Measurements from ENCODE around the gene MTOR.
"Not testable (repeated sequence)": the region's sequence is repeated elsewhere in the genome, so short reads cannot be mapped to it uniquely, and the experiment has no call there.

GRCh38 chr1:11297774-11298173 lies 35.4 kb upstream of the MTOR start:
- not testable (repeated sequence) for TF ChIP-seq POLR2AphosphoS5 (IDR thresholded peaks at IDR 0.05; ENCODE audit: low read length); JUND (IDR thresholded peaks at IDR 0.05; ENCODE audit: low read depth, low read length); POLR2A (IDR thresholded peaks at IDR 0.05; ENCODE audit: low read depth, low read length); PML (IDR thresholded peaks at IDR 0.05; ENCODE audit: low read length); EZH2 (IDR thresholded peaks at IDR 0.05; ENCODE audit: borderline replicate concordance, control insufficient read depth, low read depth, low read length); GABPA (IDR thresholded peaks at IDR 0.05; ENCODE audit: low read depth); ZNF207 (IDR thresholded peaks at IDR 0.05; ENCODE audit: borderline replicate concordance); YY1 (IDR thresholded peaks at IDR 0.05; ENCODE audit: low read depth, low read length); DPF2 (IDR thresholded peaks at IDR 0.05); RAD21 (IDR thresholded peaks at IDR 0.05; ENCODE audit: insufficient read depth, low read depth, low read length); CEBPB (IDR thresholded peaks at IDR 0.05; ENCODE audit: borderline replicate concordance in 1 of 2, low read depth in 2 of 2, low read length in 2 of 2)
- TF ChIP-seq, protein P1, sequence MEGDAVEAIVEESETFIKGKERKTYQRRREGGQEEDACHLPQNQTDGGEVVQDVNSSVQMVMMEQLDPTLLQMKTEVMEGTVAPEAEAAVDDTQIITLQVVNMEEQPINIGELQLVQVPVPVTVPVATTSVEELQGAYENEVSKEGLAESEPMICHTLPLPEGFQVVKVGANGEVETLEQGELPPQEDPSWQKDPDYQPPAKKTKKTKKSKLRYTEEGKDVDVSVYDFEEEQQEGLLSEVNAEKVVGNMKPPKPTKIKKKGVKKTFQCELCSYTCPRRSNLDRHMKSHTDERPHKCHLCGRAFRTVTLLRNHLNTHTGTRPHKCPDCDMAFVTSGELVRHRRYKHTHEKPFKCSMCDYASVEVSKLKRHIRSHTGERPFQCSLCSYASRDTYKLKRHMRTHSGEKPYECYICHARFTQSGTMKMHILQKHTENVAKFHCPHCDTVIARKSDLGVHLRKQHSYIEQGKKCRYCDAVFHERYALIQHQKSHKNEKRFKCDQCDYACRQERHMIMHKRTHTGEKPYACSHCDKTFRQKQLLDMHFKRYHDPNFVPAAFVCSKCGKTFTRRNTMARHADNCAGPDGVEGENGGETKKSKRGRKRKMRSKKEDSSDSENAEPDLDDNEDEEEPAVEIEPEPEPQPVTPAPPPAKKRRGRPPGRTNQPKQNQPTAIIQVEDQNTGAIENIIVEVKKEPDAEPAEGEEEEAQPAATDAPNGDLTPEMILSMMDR (IDR thresholded peaks at IDR 0.05 in 2 of 3, conservative IDR thresholded peaks at IDR 0.05 in 1 of 3; ENCODE audit: control insufficient read depth in 2 of 3, extremely low read depth in 1 of 3, insufficient read depth in 1 of 3, low read depth in 3 of 3, low read length in 3 of 3) = not testable (repeated sequence)
